HCT116 (cell line): ENCODE measurements around the gene ZNF197. TPM values are rescaled to one million over a fixed set of nuclear protein-coding genes. Genes with fewer than 3 reads are reported as not detected.

Experiments
- ATAC-seq: fragments of 200-7000 bp; cut with Tn5 transposase; 2 replicates; pipeline ENCODE4 v1.9.1; 2020; ENCODE audit warnings: mild to moderate bottlenecking, moderate library complexity
- BruUV-seq: library from RNA; stranded (reverse); fragments of 400-500 nt; replicated peaks from 2 replicates; lab custom pipeline; 2021; lab: Mats Ljungman, UMichigan
- CTCF ChIA-PET: fragments of 300-600 bp; sonication (Branson Sonifier 250); formaldehyde crosslinking; loops from one replicate; lab custom pipeline; 2021; ENCODE audit warnings: antibody characterized with exemption; lab: Charles Lee
- POLR2A ChIA-PET: fragments of 300-600, 350-600 bp; sonication (Branson Sonifier 250); formaldehyde crosslinking; loops from one replicate; lab custom pipeline; 2021; ENCODE audit warnings: antibody characterized with exemption; lab: Charles Lee
- RAD21 ChIA-PET, 2 experiments: fragments of 300-600 bp; sonication (Branson Sonifier 250); formaldehyde crosslinking; loops; one replicate each; lab custom pipeline; 2023; ENCODE audit warnings: low total read pairs in 2 of 2; ENCODE audit not compliant: uncharacterized antibody in 2 of 2, unreplicated experiment in 2 of 2, low non-redundant PET in 1 of 2; lab: Charles Lee
- DNase-seq: peaks from one replicate; pipeline ENCODE4 v3.0.0-alpha.2; 2010; ENCODE audit warnings: low read depth, low spot score
- H2AFZ ChIP-seq: fragments of 200-600 bp; shearing (Covaris generic), sonication (generic); 2 replicates; pipeline ENCODE4 v1.6.1; 2017; ENCODE audit warnings: low read depth, mixed run types, mixed read lengths, antibody characterized with exemption, low read length; ENCODE audit not compliant: poor library complexity, severe bottlenecking
- H3K27ac ChIP-seq: 2 replicates; pipeline ENCODE4 v1.5.1; 2012; ENCODE audit warnings: low read depth, low read length
- H3K27me3 ChIP-seq: fragments of 200-600 bp; sonication (generic); 2 replicates; pipeline ENCODE4 v1.6.1; 2016; ENCODE audit warnings: mixed run types, low read length, mixed read lengths; ENCODE audit not compliant: insufficient read depth
- H3K36me3 ChIP-seq, 2 experiments: fragments of 200-500 bp in 1 of 2; fragments of 200-600 bp in 1 of 2; sonication (Bioruptor generic) in 1 of 2; sonication (generic) in 1 of 2; 2 replicates each; pipeline versions ENCODE4 v1.5.1 to v1.6.1; 2014 to 2016; ENCODE audit warnings: low read length in 2 of 2, inconsistent platforms in 1 of 2, mixed read lengths in 1 of 2, mixed run types in 1 of 2; ENCODE audit not compliant: insufficient read depth in 2 of 2, control insufficient read depth in 1 of 2
- H3K4me1 ChIP-seq, 2 experiments: fragments of 200-600 bp in 1 of 2; sonication (generic) in 1 of 2; 2 replicates each; pipeline versions ENCODE4 v1.5.1 to v1.6.1; 2012 to 2017; ENCODE audit warnings: low read length in 2 of 2, inconsistent platforms in 1 of 2, mild to moderate bottlenecking in 1 of 2, mixed read lengths in 1 of 2, mixed run types in 1 of 2, moderate library complexity in 1 of 2; ENCODE audit not compliant: insufficient read depth in 2 of 2, control insufficient read depth in 1 of 2
- H3K4me2 ChIP-seq: fragments of 200-600 bp; sonication (generic); 2 replicates; pipeline ENCODE4 v1.6.1; 2017; ENCODE audit warnings: mixed run types, low read length, mixed read lengths
- H3K4me3 ChIP-seq, 2 experiments: fragments of 200-600 bp in 1 of 2; sonication (generic) in 1 of 2; replicated peaks in 1 of 2; 2 replicates each; pipeline ENCODE4 v1.5.1; 2011 to 2016; ENCODE audit warnings: low read length in 2 of 2, control low read depth in 1 of 2, low read depth in 1 of 2, mild to moderate bottlenecking in 1 of 2, mixed read lengths in 1 of 2, mixed run types in 1 of 2
- H3K79me2 ChIP-seq: fragments of 200-600 bp; sonication (generic); 2 replicates; pipeline ENCODE4 v1.6.1; 2017; ENCODE audit warnings: mild to moderate bottlenecking, mixed run types, low read length, moderate library complexity, mixed read lengths; ENCODE audit not compliant: insufficient read depth
- H3K9ac ChIP-seq: fragments of 200-600 bp; sonication (generic); 2 replicates; pipeline ENCODE4 v1.6.1; 2016; ENCODE audit warnings: low read length, mixed read lengths
- H3K9me2 ChIP-seq: fragments of 200-600 bp; sonication (generic), shearing (Covaris generic); 2 replicates; pipeline ENCODE4 v1.6.1; 2017; ENCODE audit warnings: mixed run types, mild to moderate bottlenecking, moderate library complexity; ENCODE audit not compliant: insufficient read depth
- H3K9me3 ChIP-seq, 2 experiments: fragments of 200-500 bp in 1 of 2; fragments of 200-600 bp in 1 of 2; sonication (Bioruptor generic) in 1 of 2; sonication (generic) in 1 of 2; 2 replicates each; pipeline ENCODE4 v1.6.1; 2014 to 2017; ENCODE audit warnings: low read length in 2 of 2, mixed read lengths in 2 of 2, inconsistent platforms in 1 of 2, low read depth in 1 of 2, mild to moderate bottlenecking in 1 of 2, mixed run types in 1 of 2, moderate library complexity in 1 of 2; ENCODE audit not compliant: control insufficient read depth in 1 of 2, insufficient read depth in 1 of 2
- H4K20me1 ChIP-seq: fragments of 200-600 bp; sonication (generic), shearing (Covaris generic); 2 replicates; pipeline ENCODE4 v1.6.1; 2017; ENCODE audit warnings: mixed run types, mild to moderate bottlenecking, moderate library complexity; ENCODE audit not compliant: insufficient read depth
- ELF1 ChIP-seq: IDR thresholded peaks from 2 replicates; pipeline ENCODE4 v1.6.1; 2012; ENCODE audit warnings: low read depth, borderline replicate concordance
- EZH2 ChIP-seq: fragments of 200-600 bp; sonication (generic); IDR thresholded peaks from 2 replicates; pipeline ENCODE4 v1.6.1; 2017; ENCODE audit warnings: antibody characterized with exemption, mixed run types
- JUND ChIP-seq: IDR thresholded peaks from 2 replicates; pipeline ENCODE4 v1.6.1; 2012
- POLR2A ChIP-seq: IDR thresholded peaks from 2 replicates; pipeline ENCODE4 v1.7.0; 2011; ENCODE audit warnings: borderline replicate concordance; ENCODE audit not compliant: insufficient read depth, insufficient read length; ENCODE audit errors: extremely low read depth
- RAD21 ChIP-seq: IDR thresholded peaks from 2 replicates; pipeline ENCODE4 v1.6.1; 2012; ENCODE audit warnings: low read depth, mild to moderate bottlenecking
- REST ChIP-seq: IDR thresholded peaks from 2 replicates; pipeline ENCODE4 v1.6.1; 2012; ENCODE audit warnings: low read depth
- TCF7L2 ChIP-seq: IDR thresholded peaks from 2 replicates; pipeline ENCODE4 v1.7.0; 2011; ENCODE audit warnings: borderline replicate concordance, inconsistent platforms; ENCODE audit not compliant: insufficient read depth, insufficient read length; ENCODE audit errors: extremely low read depth
- YY1 ChIP-seq: IDR thresholded peaks from 2 replicates; pipeline ENCODE4 v1.6.1; 2011; ENCODE audit warnings: low read length, low read depth, moderate library complexity, mild to moderate bottlenecking; ENCODE audit not compliant: insufficient replicate concordance; ENCODE audit errors: extremely low read depth
- ZBTB33 ChIP-seq: IDR thresholded peaks from 2 replicates; pipeline ENCODE4 v1.6.1; 2011; ENCODE audit warnings: mild to moderate bottlenecking, low read length, moderate library complexity; ENCODE audit not compliant: insufficient replicate concordance; ENCODE audit errors: extremely low read depth
- ZFX ChIP-seq: fragments of 450-650 bp; IDR thresholded peaks from 2 replicates; pipeline ENCODE4 v1.6.1; 2017
- intact Hi-C: fragments of 100-400 bp; cut with micrococcal nuclease; formaldehyde crosslinking; loops from 2 replicates; pipeline ENCODE4 v1.10.0; 2022
- total RNA-seq: library from RNA; stranded (reverse); gene quantifications from one replicate; pipeline ENCODE4 v1.2.1, GENCODE V29; 2021; ENCODE audit not compliant: unreplicated experiment

The ZNF197 gene
- total RNA-seq, 1 experiment from 2014 or later, result 16.5 TPM

GRCh38 chr3:44678480-44679116 is 53.8 kb downstream of the ZNF197 start:
- ChIA-PET POLR2A (no interaction called here), CTCF (no interaction called here)
- ATAC-seq, result no peak
- Histone ChIP-seq H3K79me2 (no peaks in the 10 kb centered on the region), H3K4me3 (no peak overlapping the region), H3K9me3 (no peaks in the 10 kb centered on the region), H3K27ac (no peak overlapping the region), H3K9me2 (no peaks in the 10 kb centered on the region), H4K20me1 (no peaks in the 10 kb centered on the region)
- BruUV-seq, result no TSS peak
- intact Hi-C loops, result no loop called here
- DNase-seq, result no peak
- TF ChIP-seq REST (no peak), YY1 (no peak), ZBTB33 (no peak), ZFX (no peak), ELF1 (no peak), POLR2A (no peak), JUND (no peak), TCF7L2 (no peak), RAD21 (no peak), EZH2 (no peak)
- TF ChIP-seq, all 23 proteins: peak for 0
- RAD21 ChIA-PET, result no interaction called here
- Histone ChIP-seq H3K4me2 (no peak overlapping the region), H3K27me3 (no peaks in the 10 kb centered on the region), H3K4me1 (no peaks in the 10 kb centered on the region), H2AFZ (no peak overlapping the region), H3K36me3 (no peaks in the 10 kb centered on the region), H3K9ac (no peak overlapping the region)
